Ammon's horn (tissue), 1 donor: ENCODE results near the gene IQGAP3.
A peak's percentile ranks its signal among the peaks of the same experiment; 100 is the strongest.

Source experiments
- DNase-seq: peaks from one replicate; pipeline ENCODE4 v3.0.0-alpha.2; 2016; ENCODE audit warnings: low spot score

The IQGAP3 gene

GRCh38 chr1:156538711-156539440 lies 33.5 kb downstream of the IQGAP3 start:
- DNase-seq = no peak

DNA sequence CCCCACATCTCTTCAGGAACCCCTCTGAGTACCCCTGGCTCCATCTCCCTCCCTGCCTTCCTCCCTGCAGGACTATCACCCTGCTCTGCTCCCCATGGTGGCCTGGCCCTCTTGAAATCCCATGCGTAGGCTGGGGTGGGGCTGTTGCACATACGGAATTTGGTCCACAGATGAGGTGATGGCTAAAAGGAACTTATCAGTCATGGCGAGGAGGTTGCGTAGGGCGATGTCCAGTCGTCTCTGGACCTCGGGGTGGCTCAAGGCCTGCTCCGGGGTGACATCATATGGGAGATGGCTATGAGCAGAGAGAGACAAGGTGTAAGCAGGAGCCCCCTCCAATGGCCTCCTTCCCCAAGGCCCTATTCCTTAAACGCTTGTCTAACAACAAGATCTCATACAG lies 35.3 kb downstream of the IQGAP3 start:
- no peak for DNase-seq

DNA sequence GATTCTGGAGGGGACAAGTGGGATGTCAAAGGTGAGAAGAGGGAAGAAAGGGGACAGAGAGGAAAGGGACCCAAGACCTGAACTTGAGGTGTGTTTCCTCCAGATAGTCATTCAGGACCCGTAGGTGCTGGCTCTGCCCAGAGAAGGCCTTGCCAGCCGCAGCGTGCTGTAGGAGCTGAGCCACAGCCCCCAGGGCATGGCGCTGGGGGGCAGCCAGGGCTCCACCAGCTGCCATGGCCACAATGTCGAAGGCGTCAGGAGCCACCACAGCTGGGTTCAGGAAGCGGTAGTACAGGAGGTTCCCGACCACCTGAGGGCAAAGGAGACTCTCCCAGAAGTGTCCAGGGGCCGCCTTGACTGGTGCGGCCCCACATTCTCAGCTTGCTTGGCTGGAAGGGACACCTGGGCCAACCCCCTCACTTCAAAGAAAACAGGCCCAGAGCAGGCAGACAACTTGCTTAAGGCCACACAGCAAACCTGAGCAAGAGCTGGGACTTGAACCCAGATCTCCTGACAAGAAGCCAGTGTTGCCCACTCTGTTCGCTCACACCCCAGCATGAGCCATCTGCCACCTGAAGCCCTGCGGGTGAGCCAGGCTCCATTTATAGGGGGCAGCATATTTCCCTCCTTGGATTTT lies 37.8 kb downstream of the IQGAP3 start:
- DNase-seq = no peak

DNA sequence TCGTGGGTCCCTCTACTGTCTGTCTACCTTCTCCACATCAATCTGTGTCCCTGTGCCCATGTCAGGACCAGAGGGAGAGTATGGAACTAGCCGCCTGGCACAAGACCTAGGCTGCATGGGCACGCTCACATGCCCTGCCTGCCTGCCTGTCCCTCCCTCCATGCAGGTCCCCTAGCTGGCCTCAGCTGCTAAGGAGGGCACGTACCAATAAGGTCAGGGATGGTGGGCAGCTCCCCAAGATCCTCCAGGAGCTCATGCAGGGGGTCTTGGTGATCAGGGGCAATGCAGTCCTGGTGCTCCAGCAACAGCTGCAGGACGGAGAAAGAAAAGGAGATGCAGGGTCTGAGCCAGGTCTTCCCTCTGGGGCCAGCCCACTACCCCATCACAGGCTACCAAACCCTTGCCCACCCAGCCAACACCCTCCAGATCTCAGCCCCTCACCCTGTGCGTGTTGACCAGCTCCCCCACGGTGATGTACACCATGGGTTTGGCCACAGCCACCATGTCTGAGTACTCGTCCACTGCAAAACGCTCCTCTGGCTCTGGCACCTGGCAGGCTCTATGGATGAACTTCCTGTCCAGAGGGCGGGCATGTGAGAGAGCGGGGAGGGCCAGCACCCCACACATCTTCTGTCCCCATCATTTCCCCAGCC lies 38.7 kb downstream of the IQGAP3 start:
- DNase-seq = no peak

- DNase-seq = no peak
These were observed 40.0 kb downstream of the IQGAP3 start for GRCh38 chr1:156532374-156532773.

DNA sequence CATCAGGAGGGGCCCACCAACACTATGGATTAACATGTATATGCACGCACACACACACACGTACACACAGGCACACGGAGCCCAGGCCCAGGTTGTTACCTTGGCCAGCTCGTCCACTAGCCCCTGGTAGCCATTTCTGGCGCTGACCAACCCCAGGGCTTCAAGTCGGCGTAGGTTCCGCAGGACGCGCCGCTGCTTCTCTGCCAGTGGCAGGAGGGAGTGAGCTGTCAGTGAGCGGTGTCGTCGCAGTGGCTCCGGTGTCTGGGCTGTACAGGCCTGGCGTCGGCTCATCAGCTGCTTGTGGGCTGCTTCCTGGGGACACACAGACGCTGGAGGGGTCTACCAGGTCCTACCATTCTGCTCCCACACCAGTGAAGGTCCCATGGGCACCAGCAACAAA lies 42.4 kb downstream of the IQGAP3 start:
- DNase-seq = no peak

DNA sequence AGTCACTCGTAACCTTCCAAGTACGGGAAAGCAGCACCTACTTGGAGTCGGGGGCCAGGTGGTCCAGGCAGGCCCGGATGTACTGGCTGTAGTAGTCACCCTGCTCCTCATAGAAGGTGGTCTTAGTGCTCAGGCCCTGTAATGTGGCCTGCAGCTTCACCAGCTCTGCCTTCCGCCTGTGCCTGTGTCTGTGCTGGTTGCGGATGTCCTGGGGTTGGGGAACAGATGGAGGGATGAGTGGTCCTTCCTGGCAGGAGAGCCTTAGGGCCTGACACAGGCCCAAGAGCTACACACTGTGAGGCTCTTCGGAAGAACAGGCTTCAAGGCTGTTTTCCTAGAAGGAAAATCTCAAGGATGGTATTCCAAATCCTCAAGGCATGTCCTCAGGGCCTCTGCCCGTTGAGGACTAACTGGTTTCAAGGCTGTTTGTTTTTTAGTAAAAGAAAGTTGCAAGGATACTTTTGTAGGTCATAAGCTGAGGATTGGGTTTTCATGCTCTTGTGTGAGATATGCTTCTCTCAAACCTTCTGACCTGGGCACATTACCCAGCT lies 43.4 kb downstream of the IQGAP3 start:
- DNase-seq = no peak

GRCh38 chr1:156528231-156528630 lies 44.1 kb downstream of the IQGAP3 start:
- no peak for DNase-seq

DNA sequence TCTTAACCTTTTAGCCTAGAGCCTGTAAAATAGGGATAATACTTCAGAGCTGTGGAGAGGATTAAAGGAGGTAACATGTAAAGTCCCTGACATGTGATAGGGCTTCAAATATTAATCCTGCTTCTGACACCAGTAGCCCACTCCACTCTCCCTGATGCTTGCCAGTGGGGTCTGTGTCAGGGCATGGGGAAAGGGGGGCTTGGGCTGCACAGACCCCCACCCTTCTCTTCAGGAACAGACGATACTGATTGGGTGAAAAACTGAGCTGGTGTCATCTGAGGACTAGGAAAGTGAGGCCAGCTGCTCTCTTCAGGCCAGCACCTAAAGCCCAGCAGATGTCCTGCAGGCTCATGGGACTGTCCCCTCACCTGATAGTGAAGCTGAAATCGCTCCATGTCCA lies 44.8 kb downstream of the IQGAP3 start:
- no peak for DNase-seq

- no peak for DNase-seq
These were observed 46.4 kb downstream of the IQGAP3 start for GRCh38 chr1:156525856-156526489.

GRCh38 chr1:156525071-156525501 lies 47.3 kb downstream of the IQGAP3 start:
- no peak for DNase-seq

DNA sequence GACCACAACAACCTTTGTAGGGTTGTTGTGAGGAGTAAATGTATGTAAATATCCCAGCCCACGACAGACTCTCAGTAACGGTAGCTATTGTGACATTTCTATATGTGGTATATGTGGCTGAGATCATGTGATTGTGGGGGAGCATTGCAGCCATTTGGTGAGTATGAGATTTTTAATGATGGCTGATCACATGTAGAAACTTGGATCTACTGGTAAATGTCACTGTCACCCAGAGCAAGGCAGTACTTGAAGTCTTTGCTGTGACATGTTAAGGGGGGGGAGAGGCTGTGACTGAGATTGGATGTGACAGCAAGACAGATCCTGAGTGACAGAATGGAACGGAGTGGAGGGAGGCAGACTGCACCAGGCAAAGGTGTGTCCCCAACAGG lies 47.9 kb downstream of the IQGAP3 start:
- no peak for DNase-seq

DNA sequence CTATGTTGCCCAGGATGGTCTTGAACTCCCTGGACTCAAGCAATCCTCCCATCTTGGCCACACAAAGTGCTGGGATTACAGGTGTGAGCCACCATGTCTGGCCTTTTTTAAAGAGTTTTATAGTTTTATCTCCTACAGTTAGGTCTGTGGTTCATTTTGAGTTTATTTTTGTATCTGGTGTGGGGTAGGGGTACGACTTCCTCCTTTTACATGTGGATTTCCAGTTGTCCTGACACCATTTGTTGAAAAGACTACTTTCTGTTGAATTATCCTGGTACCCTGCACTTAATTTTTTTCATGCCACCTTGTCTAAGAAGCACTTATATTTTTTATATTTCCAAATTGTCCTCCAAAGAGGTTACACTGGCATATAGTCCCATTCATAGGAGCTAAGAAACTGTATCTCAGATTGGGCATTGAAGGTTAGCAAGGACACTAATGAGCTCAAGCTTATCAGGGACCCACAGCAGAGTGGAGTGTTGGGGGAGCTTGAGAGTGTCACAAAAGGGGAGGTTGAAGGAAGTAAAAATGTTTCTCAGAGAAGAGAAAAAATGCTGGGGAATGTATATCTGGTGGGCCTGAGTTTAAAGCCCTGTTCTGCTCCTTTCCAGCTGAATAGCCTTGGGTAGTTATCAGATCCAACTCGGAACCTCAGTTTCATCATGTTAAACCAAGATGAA lies 48.4 kb downstream of the IQGAP3 start:
- DNase-seq = no peak

DNA sequence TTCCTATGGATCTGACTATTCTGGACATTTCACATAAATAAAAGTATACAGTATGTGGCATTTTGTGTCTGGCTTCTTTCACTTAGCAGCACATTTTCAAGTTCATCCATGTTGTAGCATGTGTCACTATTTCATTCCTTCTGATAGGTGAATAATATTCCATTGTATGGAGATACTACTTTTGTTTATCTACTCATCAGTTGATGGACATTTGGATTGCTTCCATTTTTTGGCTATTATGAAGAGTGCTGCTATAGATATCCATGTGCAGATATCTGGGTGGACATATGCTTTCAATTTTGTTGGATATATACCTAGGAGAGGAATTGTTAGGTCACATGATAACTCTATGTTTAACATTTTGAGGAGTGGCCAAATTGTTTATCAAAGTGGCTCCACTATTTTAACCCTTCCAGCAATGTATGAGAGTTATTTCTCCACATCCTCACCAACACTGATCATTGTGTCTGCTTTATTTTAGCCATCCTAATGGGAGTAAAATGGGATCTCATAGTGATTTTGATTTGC lies 49.9 kb downstream of the IQGAP3 start:
- no peak for DNase-seq

DNA sequence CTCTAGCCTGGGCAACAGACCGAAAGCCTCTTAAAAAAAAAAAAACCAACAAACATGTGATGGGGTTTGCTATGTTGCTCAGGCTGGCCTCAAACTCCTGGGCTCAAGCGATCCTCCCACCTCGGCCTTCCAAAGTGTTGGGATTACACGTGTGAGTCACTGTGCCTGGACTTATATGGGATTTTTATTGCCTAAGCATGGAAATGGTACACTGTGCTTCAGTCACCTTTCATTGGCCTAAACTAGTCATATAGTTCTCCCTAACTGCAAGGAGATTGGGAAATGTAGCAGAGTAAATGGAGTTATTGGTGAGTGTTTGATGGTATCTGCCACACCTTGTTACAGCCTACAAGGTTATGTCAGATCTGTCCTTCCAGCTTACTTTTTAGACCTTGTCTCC lies 54.6 kb downstream of the IQGAP3 start:
- no peak for DNase-seq

GRCh38 chr1:156516821-156517220 lies 55.5 kb downstream of the IQGAP3 start:
- DNase-seq = no peak

DNA sequence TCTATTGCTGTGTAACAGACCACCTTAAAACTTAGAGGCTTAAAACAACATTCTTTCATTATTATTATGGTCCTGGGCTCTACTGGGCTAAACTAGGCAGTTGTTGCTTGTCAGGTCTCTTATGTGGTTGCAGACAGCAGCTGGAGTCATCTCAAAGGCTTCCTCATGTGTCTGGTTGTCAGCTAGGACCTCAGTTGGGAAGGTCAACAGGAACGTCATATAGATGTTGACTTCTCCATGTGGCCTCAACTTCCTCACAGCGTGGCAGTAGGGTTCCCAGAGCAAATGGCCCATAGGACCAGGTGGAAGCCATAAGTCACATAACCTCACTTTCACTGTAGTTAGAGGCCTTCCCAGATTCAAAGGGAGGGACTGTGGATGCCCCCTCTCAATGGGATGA lies 56.4 kb downstream of the IQGAP3 start:
- DNase-seq = no peak

- no peak for DNase-seq
These were observed 59.2 kb downstream of the IQGAP3 start for GRCh38 chr1:156513185-156513584.

- DNase-seq = no peak
These were observed 60.7 kb downstream of the IQGAP3 start for GRCh38 chr1:156511644-156512043.

DNA sequence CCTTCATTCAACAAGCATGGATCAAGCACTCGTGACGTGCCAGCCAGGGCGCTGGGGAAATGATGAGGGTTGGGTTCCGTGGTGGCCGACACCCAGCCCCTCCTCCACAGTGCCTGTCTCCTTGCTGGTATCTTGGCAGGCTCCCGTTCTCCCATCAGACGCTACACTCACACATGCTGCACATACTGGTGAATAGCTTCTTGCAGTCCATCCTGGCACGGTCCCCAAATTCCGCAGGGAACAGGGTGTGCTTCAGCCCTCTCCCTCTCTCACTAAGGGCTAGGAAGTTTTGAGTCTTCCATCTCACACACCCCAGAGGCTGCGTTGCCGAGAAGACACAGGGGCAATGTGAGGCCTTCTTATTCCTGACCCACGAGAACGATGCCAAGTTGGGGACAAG lies 61.7 kb downstream of the IQGAP3 start:
- DNase-seq = peak; percentile 84

DNA sequence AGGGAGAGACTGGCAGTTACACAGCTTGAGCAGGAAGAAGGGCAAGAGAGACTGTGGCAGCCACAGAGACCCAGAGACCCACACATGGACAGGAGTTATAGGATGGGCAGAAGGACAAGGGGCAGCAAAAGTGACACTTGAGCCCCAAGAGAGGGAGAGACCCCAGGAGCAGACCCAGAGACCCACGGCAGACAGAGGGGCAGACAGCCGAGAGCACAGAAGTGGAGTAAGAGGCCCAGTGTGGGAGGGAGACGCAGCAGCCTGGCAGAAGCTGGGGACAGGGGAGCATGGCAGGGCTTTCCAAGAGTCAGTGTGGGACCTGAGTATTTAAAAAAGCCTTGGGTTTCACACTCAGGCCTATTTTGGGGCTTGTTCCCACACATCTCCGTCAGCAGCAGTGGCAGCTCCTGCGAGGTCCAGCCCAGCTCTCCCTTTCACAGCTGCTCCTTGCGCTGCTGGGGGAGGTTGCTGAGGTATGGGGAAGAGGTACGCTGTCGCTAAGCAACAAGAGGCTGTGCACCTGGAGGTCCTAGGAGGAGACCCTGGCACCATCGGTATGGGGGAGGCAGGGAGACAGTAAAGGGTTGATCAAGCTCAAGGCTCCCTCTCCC lies 62.8 kb downstream of the IQGAP3 start:
- no peak for DNase-seq

DNA sequence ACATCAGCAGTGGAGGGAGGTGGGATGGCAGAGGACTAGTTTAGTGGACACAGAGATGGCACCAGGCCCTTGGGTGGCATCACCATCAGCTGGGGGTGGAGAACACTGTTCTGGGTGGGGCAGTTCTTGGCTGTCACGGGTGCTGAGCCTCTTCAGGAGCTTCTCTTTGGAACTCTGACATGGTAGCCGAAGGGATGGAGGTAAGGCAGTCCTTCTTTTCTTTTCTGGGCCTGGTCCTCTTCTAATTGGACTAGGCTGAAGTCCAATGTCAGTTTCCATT lies 63.5 kb downstream of the IQGAP3 start:
- DNase-seq = no peak
